ENCODE data around the gene ASPA.
A peak's percentile ranks its signal among the peaks of the same experiment; 100 is the strongest.

The ASPA gene

GRCh38 chr17:3469529-3469928 is 6.3 kb upstream of the ASPA start:
- H3K4me3 ChIP-seq (ENCODE audit: low read depth, low read length): no peak overlapping the region
- no peak for DNase-seq (ENCODE audit: low read depth)
- no peak for TF ChIP-seq CTCF (conservative IDR thresholded peaks at IDR 0.05; ENCODE audit: low read depth, low read length)

GRCh38 chr17:3471599-3471998 is 4.2 kb upstream of the ASPA start, which contains the start of gene SPATA22:
SPATA22 (minus strand) TSS chr17:3471819; CDS start chr17:3469325, 2,494 bp downstream.
- H3K4me3 ChIP-seq (ENCODE audit: low read depth, low read length): no peak within 1 kb of the TSS
- TF ChIP-seq CTCF (conservative IDR thresholded peaks at IDR 0.05; ENCODE audit: low read depth, low read length): no peak
- DNase-seq (ENCODE audit: low read depth): no peak

- DNase-seq (ENCODE audit: low read depth): no peak
- no peak for TF ChIP-seq CTCF (conservative IDR thresholded peaks at IDR 0.05; ENCODE audit: low read depth, low read length)
Measured at GRCh38 chr17:3472137-3472536, 3.7 kb upstream of the ASPA start.

GRCh38 chr17:3474212-3474611 is 1.6 kb upstream of the ASPA start:
- TF ChIP-seq CTCF (conservative IDR thresholded peaks at IDR 0.05; ENCODE audit: low read depth, low read length): no peak
- DNase-seq (ENCODE audit: low read depth): peak; percentile 27
- no peak overlapping the region for H3K4me3 ChIP-seq (ENCODE audit: low read depth, low read length)

More at GRCh38 chr17:3472137-3472536, 3.7 kb upstream of the ASPA start:
- no peak overlapping the region for H3K4me3 ChIP-seq (ENCODE audit: low read depth, low read length)

GRCh38 chr17:3475251-3475685 is 529 bp upstream of the ASPA start:
- no peak overlapping the region for H3K4me3 ChIP-seq (ENCODE audit: low read depth, low read length)
- no peak for TF ChIP-seq CTCF (conservative IDR thresholded peaks at IDR 0.05; ENCODE audit: low read depth, low read length)
- peak; percentile 6 for DNase-seq (ENCODE audit: low read depth)

GRCh38 chr17:3479988-3480387 is 4.2 kb downstream of the ASPA start:
- H3K4me3 ChIP-seq (ENCODE audit: low read depth, low read length): no peak overlapping the region
- DNase-seq (ENCODE audit: low read depth): no peak

More at GRCh38 chr17:3479988-3480387, 4.2 kb downstream of the ASPA start:
- no peak for TF ChIP-seq CTCF (conservative IDR thresholded peaks at IDR 0.05; ENCODE audit: low read depth, low read length)

Data from choroid plexus epithelial cell (primary cell).